Renal pelvis (tissue), 4 donors: ENCODE measurements around the gene LGALS9B. TPM values are rescaled to one million over a fixed set of nuclear protein-coding genes. Genes with fewer than 3 reads are reported as not detected.
"Not testable (repeated sequence)": the region's sequence is repeated elsewhere in the genome, so short reads cannot be mapped to it uniquely, and the experiment has no call there.

Experiments
- DNase-seq: peaks from one replicate; pipeline ENCODE4 v3.0.0-alpha.2; 2013
- polyA plus RNA-seq, 3 donors: library from polyadenylated mRNA; unstranded; fragments of 120-200 nt; gene quantifications; one replicate each; pipeline ENCODE4 v1.2.1, GENCODE V29; 2013; ENCODE audit not compliant: insufficient read length in 3 of 3

The LGALS9B gene
- polyA plus RNA-seq, 3 donors = not detected

GRCh38 chr17:20469107-20469506, 1.8 kb upstream of the LGALS9B start:
- not testable (repeated sequence) for DNase-seq

GRCh38 chr17:20466999-20467398, 340 bp downstream of the LGALS9B start:
- not testable (repeated sequence) for DNase-seq

GRCh38 chr17:20466553-20466952, 786 bp downstream of the LGALS9B start:
- DNase-seq = not testable (repeated sequence)

- not testable (repeated sequence) for DNase-seq
These were observed 1.8 kb downstream of the LGALS9B start for GRCh38 chr17:20465535-20465934.

- not testable (repeated sequence) for DNase-seq
These were observed 2.4 kb downstream of the LGALS9B start for GRCh38 chr17:20464854-20465414.

- DNase-seq = not testable (repeated sequence)
These were observed 5.2 kb downstream of the LGALS9B start for GRCh38 chr17:20462158-20462557.

- not testable (repeated sequence) for DNase-seq
These were observed 9.4 kb downstream of the LGALS9B start for GRCh38 chr17:20457848-20458381.

- DNase-seq = not testable (repeated sequence)
These were observed 12.2 kb downstream of the LGALS9B start for GRCh38 chr17:20455106-20455505.

- not testable (repeated sequence) for DNase-seq
These were observed 13.4 kb downstream of the LGALS9B start for GRCh38 chr17:20453820-20454434.

- not testable (repeated sequence) for DNase-seq
These were observed 16.5 kb downstream of the LGALS9B start for GRCh38 chr17:20450852-20451251.

GRCh38 chr17:20447534-20448321, 19.6 kb downstream of the LGALS9B start:
- DNase-seq = not testable (repeated sequence)

GRCh38 chr17:20446895-20447294, 20.4 kb downstream of the LGALS9B start:
- not testable (repeated sequence) for DNase-seq

- not testable (repeated sequence) for DNase-seq
These were observed 22.6 kb downstream of the LGALS9B start for GRCh38 chr17:20444581-20445236.

GRCh38 chr17:20444173-20444572, 23.2 kb downstream of the LGALS9B start:
- not testable (repeated sequence) for DNase-seq

GRCh38 chr17:20443632-20444031, 23.7 kb downstream of the LGALS9B start:
- DNase-seq = not testable (repeated sequence)

GRCh38 chr17:20440665-20441064, 26.7 kb downstream of the LGALS9B start:
- DNase-seq = not testable (repeated sequence)

- DNase-seq = not testable (repeated sequence)
These were observed 32.2 kb downstream of the LGALS9B start for GRCh38 chr17:20435166-20435565.

- not testable (repeated sequence) for DNase-seq
These were observed 34.0 kb downstream of the LGALS9B start for GRCh38 chr17:20433382-20433781.

GRCh38 chr17:20427264-20427663, 40.1 kb downstream of the LGALS9B start:
- DNase-seq = not testable (repeated sequence)

GRCh38 chr17:20422826-20423225, 44.5 kb downstream of the LGALS9B start:
- not testable (repeated sequence) for DNase-seq

GRCh38 chr17:20418838-20419237, 48.5 kb downstream of the LGALS9B start:
- DNase-seq = not testable (repeated sequence)
